ENCODE results near the gene CHP2. TPM values are rescaled to one million over a fixed set of nuclear protein-coding genes. Genes with fewer than 3 reads are reported as not detected.
"Not testable (repeated sequence)": the region's sequence is repeated elsewhere in the genome, so short reads cannot be mapped to it uniquely, and the experiment has no call there.

CHP2 gene
- total RNA-seq, 1 donor, result not detected

- DNase-seq (ENCODE audit: low read depth), result no peak
- TF ChIP-seq, protein P1, sequence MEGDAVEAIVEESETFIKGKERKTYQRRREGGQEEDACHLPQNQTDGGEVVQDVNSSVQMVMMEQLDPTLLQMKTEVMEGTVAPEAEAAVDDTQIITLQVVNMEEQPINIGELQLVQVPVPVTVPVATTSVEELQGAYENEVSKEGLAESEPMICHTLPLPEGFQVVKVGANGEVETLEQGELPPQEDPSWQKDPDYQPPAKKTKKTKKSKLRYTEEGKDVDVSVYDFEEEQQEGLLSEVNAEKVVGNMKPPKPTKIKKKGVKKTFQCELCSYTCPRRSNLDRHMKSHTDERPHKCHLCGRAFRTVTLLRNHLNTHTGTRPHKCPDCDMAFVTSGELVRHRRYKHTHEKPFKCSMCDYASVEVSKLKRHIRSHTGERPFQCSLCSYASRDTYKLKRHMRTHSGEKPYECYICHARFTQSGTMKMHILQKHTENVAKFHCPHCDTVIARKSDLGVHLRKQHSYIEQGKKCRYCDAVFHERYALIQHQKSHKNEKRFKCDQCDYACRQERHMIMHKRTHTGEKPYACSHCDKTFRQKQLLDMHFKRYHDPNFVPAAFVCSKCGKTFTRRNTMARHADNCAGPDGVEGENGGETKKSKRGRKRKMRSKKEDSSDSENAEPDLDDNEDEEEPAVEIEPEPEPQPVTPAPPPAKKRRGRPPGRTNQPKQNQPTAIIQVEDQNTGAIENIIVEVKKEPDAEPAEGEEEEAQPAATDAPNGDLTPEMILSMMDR (IDR thresholded peaks at IDR 0.05; ENCODE audit: insufficient read depth, low read length), result no peak
Measured at GRCh38 chr16:23742766-23743165, 12.1 kb upstream of the CHP2 start.

DNA sequence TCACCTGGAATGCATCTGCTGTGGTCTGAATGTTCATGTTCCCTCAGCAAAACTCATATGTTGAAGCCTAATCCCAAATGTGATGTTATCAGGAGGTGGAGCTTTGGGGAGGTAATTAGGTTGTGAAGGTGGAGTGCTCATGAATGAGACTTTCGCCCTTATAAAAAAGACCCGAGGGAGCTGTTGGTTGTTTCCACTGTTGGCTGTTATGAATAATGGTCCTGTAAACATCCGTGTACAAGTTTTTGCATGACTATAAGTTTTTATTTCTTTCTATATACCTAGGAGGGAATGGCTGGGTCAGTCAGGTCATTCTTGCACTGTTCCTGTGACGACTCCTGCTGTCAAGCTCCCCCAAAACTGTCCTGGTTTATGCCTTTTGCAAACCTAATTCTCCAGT is 9.6 kb upstream of the CHP2 start:
- no peak overlapping the region for H3K4me3 ChIP-seq (ENCODE audit: low read depth, low read length)
- no peak for DNase-seq (ENCODE audit: low read depth)
- TF ChIP-seq, protein P1 (IDR thresholded peaks at IDR 0.05; ENCODE audit: insufficient read depth, low read length), result no peak

More at GRCh38 chr16:23742766-23743165, 12.1 kb upstream of the CHP2 start:
- H3K4me3 ChIP-seq (ENCODE audit: low read depth, low read length), result no peak overlapping the region

DNA sequence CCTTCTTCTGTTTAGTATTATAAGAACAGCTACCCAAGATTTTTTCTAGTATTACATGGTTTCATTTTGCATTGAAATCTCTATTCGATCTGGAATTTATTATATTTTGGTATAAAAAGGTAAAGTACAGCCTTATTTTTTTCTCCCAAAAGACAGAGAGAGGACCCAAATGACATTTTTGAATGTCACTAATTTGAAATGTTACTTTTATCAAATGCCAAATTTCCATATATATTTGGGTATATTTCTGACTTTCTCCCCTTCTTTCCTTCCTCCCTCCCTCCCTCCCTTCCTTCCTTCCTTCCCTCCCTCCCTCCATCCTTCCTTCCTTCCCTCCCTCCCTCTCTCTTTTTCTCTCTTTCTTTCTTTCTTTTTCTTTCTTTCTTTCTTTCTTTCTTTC is 6.2 kb upstream of the CHP2 start:
- no peak overlapping the region for H3K4me3 ChIP-seq (ENCODE audit: low read depth, low read length)
- DNase-seq (ENCODE audit: low read depth), result no peak
- TF ChIP-seq, protein P1 (IDR thresholded peaks at IDR 0.05; ENCODE audit: insufficient read depth, low read length), result no peak

- DNase-seq (ENCODE audit: low read depth); H3K4me3 ChIP-seq (ENCODE audit: low read depth, low read length): not testable (repeated sequence)
Measured at GRCh38 chr16:23751053-23751452, 3.8 kb upstream of the CHP2 start.

DNA sequence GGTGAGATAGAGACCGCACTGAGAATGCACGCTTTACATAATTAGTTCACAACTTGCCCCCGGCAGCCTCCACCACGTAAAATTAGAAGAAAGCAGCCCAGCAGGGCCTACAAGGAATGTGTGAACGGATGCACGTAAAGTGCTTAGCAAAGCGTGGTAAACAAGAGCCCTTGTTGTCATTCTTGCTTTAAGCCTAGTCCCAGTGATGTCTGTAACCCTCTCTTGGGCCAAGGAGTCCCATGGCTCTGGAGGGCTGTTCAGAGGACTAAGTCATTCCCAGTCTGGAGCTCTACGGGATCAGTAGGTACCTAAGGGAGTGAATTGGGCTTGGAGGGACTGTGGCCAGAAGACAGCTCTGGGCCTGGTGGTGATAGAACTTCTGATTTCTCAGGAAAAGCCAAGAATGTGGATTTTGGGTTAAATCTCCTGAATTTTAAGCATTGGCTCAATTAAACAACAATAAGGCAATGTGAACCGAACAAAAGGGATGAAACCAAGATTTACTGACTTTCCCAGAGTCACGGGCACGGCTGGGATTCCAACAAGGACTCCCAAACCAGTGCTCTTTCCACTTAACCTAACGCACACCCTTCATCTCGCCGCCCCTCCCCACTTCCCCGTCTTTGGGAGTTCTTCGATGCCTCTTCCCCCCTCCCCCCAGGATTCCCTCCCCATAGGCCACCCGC is 775 bp upstream of the CHP2 start:
- no peak for DNase-seq (ENCODE audit: low read depth)
- TF ChIP-seq, protein P1 (IDR thresholded peaks at IDR 0.05; ENCODE audit: insufficient read depth, low read length), result no peak
- no peak overlapping the region for H3K4me3 ChIP-seq (ENCODE audit: low read depth, low read length)

DNA sequence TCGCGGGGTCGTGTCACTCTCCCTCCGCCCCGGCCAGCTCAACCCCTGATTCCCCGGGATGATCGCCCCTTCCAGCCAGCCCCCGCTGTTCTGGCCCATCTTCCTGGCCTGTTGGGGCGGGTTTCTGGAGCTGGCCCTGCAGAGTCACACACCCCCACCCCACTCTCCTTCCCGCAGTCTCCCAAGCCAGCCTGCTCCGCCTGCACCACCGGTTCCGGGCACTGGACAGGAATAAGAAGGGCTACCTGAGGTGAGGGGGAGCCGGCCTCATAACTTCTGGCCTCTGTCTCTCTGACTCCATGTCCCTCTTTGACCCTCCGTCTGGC is 621 bp downstream of the CHP2 start:
- no peak for DNase-seq (ENCODE audit: low read depth)
- no peak overlapping the region for H3K4me3 ChIP-seq (ENCODE audit: low read depth, low read length)
- TF ChIP-seq, protein P1 (IDR thresholded peaks at IDR 0.05; ENCODE audit: insufficient read depth, low read length), result no peak

DNA sequence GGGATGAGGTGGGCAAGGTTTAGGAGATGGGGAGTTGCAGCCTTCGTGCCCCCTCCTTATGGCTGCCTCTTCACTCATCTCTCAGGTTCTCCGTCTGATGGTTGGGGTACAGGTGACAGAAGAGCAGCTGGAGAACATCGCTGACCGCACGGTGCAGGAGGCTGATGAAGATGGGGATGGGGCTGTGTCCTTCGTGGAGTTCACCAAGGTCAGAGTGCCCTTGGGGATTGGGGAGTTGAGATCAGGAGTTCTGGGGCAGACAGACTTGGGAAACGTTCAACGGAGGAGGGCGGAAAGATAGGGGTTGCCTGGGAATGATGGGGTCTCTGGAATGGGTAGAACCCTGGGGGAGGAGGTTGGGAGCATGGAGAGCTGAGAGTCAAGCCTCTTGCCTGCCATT is 2.3 kb downstream of the CHP2 start:
- no peak for DNase-seq (ENCODE audit: low read depth)
- H3K4me3 ChIP-seq (ENCODE audit: low read depth, low read length), result no peak overlapping the region
- TF ChIP-seq, protein P1 (IDR thresholded peaks at IDR 0.05; ENCODE audit: insufficient read depth, low read length), result no peak
